ENCODE data around the gene RHBDF2.
"Not testable (repeated sequence)": the region's sequence is repeated elsewhere in the genome, so short reads cannot be mapped to it uniquely, and the experiment has no call there.

Gene RHBDF2

GRCh38 chr17:76524598-76525512, 23.6 kb upstream of the RHBDF2 start:
- DNase-seq = no peak

DNA sequence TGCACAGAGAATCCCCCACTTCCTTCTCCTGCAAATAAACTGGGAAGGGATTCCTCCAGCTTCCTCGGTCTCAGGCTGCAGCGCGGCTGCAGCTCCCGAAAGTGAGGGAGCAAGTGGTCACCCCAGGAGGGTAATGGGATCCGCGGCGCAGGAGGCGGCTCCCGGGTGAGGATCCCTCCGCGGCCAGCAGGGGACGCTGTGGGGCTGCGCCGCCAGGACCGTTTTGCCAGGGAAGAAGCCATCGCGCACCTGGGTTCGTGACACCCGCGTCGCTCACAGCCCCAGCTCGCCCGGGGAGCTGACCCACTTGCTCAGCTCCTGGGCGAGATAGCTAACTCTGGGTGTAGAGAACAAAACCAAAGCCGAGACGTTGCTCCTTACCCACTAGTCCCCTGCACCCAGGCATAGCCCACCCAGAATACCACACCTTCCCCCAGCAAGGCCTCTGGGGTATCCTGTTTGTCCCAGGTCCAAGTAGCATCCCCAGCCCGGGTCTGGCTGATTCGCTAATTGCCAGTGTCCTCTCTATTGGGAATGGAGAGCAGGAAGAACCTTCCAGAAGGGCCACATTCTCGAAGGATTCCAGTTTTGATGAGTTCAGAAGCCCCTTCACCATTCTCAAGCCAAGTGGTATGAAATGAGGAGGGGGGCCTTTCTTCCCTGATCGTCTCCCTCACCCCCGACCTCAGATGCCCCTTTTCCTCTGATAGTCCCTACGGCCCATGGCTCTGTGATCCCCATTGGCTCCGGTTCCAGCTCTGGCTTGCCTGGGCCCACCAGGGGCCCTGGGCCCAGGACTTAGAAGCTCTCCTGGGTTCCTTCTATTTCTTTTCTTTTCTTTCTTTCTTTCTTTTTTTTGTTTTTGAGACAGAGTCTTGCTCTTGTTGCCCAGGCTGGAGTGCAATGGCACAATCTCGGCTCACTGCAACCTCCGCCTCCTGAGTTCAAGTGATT, 22.1 kb upstream of the RHBDF2 start:
- DNase-seq = peak; percentile 69 to 78 (median 74)

DNA sequence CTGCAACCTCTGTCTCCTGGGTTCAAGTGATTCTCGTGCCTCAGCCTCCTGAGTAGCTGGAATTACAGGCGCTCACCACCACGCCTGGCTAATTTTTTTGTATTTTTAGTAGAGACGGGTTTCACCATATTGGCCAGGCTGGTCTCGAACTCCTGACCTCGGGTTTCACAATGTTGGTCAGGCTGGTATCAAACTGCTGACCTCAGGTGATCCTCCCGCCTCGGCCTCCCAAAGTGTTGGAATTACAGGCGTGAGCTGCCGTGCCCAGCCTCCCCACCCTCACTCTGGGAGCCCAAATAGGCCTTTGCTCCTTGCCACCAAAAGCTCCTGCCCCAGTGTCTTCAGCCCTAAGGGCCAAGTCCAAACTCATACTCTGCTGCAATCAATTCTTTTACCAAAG, 20.5 kb upstream of the RHBDF2 start:
- DNase-seq = not testable (repeated sequence)

DNA sequence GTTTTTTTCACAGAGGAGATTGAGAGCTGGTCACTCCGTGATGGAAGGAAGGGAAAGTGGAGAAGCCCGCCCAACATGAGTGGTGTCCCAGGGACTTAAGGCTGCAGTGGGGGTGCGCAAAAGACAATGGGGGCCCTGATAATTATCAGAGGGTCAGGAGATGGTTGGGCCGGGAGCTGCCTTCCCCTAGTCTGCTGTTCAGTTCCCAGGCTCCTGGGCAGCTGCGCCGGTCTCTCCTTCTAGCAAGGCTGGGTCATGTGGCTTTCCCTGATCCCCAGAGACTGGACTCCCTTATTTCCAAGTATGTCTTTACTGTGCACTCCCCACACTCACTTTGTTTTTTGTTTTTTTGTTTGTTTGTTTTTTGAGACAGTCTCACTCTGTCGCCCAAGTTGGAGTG, 20.0 kb upstream of the RHBDF2 start:
- DNase-seq = no peak

DNA sequence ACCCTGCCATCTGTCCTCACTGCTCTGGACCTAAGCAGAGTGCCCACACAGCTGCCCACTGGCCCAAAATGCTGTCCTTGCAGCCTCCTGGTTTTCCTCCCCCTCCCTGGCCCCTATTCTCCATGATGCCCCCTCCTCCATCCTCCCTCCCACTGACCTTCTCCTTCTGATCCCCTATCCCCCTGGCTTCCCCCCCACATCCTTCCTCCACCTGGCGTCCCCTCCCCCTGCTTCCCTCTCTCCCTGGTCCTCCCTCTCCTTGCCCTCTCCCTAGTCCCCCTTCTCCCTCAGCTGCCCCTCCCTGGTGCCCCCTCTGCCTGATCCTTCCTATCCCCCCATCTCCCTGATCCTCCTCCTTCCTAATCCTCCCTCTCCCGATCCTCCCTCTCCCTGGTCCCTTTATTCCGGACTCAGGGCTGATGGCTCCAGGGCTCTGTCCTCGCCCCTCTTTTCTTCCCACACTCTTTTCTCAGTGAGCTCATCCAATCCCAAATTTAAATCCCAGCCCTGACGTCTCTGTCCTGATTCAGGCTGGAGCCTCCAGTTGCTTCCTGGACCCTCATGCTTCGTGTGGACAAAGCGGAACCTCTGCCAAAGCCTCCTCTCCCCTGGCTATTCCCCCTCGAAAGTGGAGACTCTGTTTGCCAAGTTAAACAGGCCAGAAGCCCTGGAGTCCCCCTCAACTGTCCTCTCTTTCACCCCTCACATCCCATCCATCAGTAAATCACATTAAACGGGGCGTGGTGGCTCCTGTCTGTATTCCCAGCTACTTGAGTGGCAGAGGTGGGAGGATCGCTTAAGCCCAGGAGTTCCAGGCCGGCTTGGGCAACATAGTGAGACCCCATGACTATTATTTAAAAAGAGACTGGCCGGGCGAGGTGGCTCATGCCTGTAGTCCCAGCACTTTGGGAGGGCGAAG, 18.1 kb upstream of the RHBDF2 start:
- DNase-seq = no peak

DNA sequence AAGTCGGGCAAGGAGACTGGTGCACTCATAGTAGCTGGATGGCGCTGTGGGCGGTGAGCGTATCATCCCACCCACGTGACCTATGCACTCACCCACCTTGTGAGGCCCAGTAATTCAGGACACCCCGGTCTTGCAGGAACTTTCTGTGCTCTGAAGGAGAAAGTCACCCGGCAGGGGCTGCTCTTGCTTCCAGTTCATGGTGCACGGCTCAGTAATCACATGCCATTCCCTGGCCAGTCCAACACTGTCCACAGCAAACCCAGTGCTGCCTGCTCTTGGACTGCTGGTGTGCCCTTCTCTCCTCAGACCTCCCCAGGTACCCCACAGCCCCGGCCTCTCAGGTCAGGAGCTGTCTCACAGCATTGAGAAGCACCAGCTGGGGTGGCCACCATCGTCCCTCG, 16.4 kb upstream of the RHBDF2 start:
- DNase-seq = no peak

- peak; percentile 44 to 98 (median 74) for DNase-seq
Measured at GRCh38 chr17:76515274-76515949, 14.2 kb upstream of the RHBDF2 start.

DNA sequence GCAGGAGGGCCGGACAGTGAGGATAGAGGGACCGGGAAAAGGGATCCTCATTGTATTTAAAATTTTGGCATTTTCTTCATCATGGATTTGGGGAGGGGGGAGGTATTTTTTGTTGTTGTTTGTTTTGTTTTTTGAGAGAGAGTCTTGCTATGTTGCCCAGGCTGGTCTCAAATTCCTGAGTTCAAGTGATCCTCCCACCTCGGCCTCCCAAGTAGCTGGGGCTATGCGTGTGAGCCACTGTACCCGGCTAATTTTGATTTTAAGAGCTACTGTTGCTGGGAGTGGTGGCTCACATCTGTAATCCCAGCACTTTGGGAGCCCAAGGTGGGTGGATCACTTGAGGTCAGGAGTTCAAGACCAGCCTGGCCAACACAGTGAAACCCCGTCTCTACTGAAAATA, 13.1 kb upstream of the RHBDF2 start:
- not testable (repeated sequence) for DNase-seq

- no peak for DNase-seq
Measured at GRCh38 chr17:76513306-76513692, 12.1 kb upstream of the RHBDF2 start.

DNA sequence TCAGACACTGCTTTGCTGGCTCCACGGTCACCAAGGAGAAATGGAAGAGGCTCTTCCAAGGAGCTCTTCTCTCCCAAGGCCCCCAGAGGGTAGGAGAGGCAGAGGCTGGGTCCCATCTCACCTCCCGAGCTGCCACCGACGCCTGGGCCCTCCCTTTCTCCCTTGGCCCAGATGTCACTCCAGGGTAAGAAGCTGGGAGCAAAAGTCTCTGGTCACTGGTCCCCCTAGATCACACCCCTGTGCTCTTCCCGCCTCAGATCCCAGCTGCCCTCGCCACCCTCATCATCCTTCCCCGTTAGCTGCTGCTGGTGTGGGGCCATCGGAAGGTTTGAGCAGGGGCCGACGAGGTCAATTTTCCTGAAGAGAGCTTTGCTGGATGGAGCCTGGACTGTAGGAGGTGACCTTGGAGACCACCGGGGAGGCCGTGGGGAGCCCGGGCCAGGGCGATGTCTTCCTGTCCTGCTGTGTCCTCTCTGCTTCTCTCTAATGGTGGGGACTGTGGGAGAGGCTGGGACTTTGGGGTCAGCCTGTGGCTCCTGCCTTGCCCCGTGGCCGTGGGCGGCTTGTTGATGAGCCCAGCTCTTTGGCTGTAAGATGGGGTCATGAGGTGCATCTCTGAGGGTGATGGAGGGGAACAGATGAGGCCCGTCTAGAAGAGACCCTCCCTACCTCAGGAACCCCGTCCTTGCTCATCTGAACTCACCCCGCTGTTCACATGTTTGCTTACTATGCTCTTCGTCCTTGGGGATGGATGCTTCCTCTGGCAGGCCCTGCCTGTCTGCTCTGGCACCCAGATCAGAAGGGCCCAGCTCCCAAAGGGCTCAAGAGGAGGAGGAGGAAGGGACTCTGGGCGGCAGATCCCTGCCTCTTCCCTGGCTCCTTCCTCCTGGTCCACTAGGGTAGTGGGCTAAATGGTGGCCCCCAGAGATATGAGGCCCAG, 11.4 kb upstream of the RHBDF2 start:
- no peak for DNase-seq

DNA sequence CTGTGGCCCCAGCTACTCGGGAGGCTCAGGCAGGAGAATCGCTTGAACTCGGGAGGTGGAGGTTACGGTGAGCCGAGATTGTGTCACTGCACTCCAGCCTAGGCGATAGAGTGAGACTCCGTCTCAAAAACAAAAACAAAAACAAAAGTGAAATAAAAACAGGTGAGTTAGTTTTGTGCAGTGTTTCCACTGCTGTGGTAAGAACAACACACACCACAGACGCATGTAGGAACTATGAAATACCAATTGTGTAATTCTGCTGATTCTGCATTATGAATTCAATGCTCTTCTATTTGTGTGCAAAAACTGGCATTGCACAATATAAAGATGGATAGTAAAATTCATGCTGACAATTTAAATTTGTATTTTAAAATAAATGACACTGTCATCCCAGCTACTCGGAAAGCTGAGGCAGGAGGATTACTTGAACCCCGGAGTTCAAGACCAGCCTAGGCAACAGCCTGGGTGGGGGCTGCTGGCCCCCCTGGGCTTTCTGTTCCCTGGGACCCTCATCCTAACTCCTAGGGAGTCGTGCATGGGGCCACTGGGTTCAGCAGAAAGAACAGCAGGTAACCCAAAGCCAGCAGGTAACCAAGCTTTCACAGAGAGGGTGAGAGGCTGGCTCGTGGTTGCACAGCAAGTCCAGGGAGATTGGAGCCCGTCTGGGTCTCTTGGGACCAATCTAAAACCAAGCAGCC, 10.6 kb upstream of the RHBDF2 start:
- peak in 2 of 5 experiments; percentile 8 to 68 for DNase-seq

DNA sequence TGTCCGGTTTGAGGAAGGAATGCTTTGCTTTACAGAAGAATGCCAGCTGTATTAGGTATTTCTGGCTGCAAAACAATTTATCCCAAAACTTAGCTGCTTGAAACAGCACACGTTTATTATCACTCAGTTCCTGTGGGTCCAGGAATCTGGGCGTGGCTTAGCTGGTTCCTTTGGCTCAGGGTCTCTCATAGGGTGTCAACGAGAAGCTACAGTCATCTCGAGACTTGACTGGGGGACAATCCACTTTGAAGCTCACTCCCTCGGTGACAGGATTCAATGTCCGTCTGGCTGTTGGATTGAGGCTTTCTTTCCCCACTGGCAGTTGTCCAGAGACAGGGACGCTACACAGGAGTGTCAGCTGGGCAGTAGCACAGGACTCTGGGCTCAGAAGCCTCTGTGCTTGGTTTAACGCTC, 9.6 kb upstream of the RHBDF2 start:
- no peak for DNase-seq

GRCh38 chr17:76508472-76509063, 7.3 kb upstream of the RHBDF2 start:
- DNase-seq = not testable (repeated sequence)

- peak; percentile 69 to 82 (median 78) for DNase-seq
Measured at GRCh38 chr17:76506408-76507345, 5.5 kb upstream of the RHBDF2 start.

DNA sequence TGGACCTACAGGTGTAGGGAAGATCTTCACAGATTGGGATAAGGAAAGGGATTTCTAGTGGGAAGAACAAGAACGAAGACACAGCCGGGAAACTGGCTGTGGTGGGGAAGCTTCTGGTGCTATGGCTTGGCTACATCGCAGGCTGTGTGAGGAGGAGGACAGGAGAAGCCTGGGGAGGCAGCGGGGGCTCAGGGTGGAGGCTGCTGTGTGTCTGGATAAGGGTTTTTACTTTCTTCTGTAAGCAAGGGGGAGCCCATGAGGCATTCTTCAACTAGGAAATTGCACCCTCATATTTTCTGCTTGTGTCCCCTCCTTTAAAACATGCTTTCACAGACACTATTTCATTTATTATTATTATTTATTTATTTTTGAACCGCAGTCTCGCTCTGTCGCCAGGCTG, 2.9 kb upstream of the RHBDF2 start:
- DNase-seq = no peak

DNA sequence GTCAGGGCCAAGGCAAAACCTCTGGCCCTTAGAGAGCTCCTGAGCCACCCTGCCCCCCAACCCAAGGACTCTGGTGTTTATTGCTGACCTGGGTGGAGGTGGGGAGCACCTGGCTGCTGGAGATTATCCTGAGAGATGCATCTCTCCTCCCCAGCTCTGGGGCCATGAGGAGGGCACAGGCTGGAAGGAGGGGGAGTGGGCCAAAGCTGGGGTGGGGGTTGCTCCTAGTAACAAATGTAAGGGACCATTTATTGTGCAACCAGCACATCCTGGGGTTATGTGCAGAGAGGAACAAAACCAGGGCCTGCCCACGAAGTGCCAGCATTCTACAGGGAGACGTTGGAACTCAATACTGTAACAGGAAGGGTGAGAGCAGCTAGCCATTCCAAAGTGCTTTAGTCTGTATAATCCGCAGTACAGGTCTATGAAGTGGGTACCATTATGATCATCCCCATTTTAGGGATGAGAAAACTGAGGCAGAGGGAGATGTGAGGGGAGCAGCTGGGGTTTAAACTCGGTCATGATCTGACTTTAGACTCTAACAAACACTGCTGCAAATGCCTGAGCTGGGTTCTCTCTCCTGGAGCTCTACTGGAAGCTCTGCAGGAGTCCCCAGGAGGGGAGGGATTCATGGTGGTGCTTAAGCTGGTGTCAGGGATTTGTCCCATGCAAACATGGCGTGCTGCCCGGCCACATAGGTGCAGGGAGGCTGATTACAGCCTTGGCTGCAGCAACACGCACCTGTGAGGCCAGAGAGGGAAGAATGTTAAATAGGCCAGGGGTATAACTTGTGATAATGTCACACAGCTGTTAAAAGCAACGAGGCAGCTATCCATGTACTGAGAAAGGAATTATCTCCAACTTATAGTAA, 1.4 kb upstream of the RHBDF2 start:
- DNase-seq = no peak

- no peak for DNase-seq
Measured at GRCh38 chr17:76501827-76502307, 644 bp upstream of the RHBDF2 start.
